HL-60/S4 treated with retinoic acid at 250 ng/mL for 4 days and 3 days (cell line): Measurements from ENCODE around the gene LANCL1.

Experiments used
- in situ Hi-C: fragments of 300-500 bp; cut with MboI; formaldehyde crosslinking; loops from 2 replicates; pipeline ENCODE4 v1.7.0; 2022; ENCODE audit warnings: low sequenced_read_pairs

LANCL1 gene, protein sequence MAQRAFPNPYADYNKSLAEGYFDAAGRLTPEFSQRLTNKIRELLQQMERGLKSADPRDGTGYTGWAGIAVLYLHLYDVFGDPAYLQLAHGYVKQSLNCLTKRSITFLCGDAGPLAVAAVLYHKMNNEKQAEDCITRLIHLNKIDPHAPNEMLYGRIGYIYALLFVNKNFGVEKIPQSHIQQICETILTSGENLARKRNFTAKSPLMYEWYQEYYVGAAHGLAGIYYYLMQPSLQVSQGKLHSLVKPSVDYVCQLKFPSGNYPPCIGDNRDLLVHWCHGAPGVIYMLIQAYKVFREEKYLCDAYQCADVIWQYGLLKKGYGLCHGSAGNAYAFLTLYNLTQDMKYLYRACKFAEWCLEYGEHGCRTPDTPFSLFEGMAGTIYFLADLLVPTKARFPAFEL

DNA sequence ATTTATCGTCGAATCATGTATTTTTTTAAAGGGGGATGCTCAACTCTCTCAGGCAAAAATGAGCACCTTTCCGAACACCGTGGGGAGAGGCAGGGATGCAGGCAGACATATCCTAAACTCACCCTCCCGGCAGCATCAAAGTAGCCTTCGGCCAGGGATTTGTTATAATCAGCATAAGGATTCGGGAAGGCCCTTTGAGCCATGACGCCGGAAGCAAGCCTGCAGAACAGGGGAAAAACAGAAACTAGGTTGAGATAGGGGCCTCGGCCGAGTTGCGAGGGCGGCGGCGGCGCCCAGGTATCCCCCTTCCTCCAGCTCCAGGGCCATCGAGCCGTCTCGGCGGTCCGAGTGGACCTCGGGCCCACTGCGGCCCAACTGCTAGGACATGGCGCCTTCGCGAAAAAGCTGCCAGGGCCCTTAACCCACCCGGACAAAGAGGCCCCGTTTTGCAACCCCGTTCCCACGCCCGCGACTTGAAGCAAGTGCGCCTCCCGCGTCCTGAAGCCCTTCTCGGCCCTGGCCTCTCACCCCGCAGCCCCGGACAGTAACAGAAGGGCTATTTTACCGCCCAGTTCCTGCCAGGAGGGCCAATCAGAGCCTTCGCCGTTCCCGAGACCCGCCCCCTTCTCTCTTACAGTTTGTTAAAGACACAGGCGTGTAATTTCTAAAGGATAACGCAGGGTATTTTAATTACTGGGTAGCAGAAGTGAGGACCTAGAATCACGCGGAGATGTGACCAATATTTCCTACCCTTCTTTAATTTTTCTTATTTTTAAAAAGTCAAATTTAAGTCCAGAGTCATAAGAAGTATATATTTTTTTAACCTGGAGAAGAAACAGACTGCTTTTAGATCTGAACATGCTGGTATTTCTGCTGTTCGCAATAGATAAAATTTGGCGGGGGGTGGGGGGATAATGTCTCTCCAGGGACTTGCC, at the start of gene LANCL1:
LANCL1 (minus strand) TSS at position 566 of the 935 bp plus-strand sequence; CDS start at position 203, 363 bp downstream.
- in situ Hi-C loops, result no loop called here

GRCh38 chr2:210524533-210524932, 48.0 kb upstream of the LANCL1 start:
- in situ Hi-C loops, result no loop called here

DNA sequence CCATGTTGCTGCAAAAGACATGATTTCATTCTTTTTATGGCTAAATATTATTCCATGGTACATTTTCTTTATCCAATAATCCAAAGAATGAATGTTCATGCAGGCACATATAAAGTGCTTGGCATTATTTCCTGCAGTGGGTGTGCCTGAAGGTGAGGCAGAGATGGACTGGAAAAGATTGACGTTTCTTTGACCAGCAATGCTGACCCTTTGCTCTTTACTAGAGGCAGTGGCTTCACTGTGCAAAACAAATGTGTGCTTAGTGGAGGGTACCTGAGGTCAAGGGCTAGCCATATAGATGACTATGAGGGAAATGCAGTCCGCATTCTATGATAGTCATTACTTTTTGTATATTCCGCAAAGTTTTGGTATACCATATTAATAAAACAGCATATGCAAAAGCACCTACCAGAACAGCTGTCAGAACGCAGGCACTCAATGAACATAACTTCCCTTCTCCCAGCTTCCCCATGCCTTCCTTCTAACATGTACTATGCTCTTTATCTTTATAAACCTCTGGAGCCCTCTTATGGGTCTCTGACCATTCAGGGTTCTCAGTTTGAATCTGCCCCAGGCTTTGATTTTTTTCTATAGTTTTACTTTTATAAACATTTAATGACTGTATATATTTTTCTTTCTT, 47.2 kb upstream of the LANCL1 start:
- in situ Hi-C loops, result no loop called here

DNA sequence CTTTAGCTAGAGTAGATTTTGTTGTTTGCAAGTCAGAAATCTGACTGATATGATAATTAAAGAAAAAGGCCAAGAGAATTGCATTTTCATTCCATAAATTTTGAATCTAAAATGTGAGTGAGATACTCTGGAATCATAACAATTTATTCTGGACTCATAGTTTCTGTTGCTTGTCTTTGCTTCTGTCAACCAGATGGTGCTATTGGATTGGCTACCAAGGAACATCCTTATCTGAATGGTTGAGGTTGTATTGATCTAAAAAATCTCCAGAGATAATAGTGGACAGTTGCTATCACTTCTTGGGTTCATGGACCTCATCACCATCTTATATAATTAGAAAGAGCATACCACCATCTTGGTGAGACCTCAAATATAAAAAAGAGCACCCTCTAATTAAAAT, 45.8 kb upstream of the LANCL1 start:
- in situ Hi-C loops, result no loop called here

GRCh38 chr2:210519594-210519993, 43.0 kb upstream of the LANCL1 start:
- in situ Hi-C loops, result no loop called here

- in situ Hi-C loops, result no loop called here
Measured at GRCh38 chr2:210517264-210517663, 40.7 kb upstream of the LANCL1 start.

DNA sequence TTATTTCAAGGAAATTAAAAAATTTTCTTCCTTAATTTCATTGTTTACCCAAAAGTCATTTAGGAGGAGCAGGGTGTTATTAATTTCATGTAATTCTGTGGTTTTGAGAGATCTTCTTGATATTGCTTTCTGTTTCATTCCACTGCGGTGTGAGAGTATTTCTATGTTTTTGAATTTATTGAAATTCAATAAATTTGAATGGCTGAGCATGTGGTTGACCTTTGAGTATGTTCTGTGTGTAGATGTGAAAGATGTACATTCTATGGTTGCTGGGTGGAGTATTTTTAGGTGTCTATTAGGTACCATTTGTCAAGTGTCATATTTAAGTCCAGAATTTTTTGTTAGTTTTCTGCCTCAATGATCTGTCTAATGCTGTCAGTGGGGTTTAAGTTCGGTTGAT, 39.4 kb upstream of the LANCL1 start:
- in situ Hi-C loops, result no loop called here

- in situ Hi-C loops, result no loop called here
Measured at GRCh38 chr2:210503725-210504191, 27.2 kb upstream of the LANCL1 start.

GRCh38 chr2:210503001-210503623, 26.6 kb upstream of the LANCL1 start:
- in situ Hi-C loops, result no loop called here

DNA sequence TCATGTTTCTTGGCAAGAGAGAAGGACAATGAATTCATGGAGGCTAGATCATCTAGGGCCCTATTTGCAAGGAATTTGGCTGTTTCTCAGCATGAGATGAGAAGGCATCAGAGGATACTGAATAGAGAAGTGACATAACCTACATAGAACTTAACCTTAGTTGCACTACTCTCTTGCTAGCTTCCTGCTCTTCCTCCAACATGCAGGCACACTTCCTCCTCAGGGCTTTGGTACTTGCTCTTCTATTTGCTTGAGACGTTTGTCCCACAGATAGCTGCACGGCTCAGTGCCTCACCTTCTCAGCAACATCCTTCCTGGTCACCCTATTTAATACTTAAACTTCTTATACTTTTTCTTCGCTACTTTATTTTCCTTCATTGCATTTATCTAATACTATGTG, 20.0 kb upstream of the LANCL1 start:
- in situ Hi-C loops, result no loop called here

GRCh38 chr2:210493528-210493927, 17.0 kb upstream of the LANCL1 start:
- in situ Hi-C loops, result no loop called here

- in situ Hi-C loops, result no loop called here
Measured at GRCh38 chr2:210481601-210482175, 5.1 kb upstream of the LANCL1 start.

DNA sequence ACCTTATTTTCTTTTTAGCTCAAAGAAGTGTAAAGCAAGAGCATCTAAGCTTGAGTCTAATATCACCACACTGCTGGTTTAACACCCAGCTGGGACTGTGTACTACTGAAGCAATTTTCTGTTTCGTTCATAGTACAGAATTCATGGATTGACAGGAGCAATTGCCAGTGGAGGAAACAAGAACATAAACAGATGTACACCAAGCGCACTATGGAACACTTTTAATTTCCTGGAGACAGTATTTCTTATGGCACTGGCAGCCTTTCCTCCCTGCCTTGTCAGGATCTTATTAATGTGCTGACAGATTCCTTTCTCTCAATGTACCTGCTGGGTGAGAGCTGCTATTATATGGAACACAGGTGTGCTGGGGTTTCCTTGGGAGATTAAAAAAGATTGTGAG, 4.2 kb upstream of the LANCL1 start:
- in situ Hi-C loops, result no loop called here

DNA sequence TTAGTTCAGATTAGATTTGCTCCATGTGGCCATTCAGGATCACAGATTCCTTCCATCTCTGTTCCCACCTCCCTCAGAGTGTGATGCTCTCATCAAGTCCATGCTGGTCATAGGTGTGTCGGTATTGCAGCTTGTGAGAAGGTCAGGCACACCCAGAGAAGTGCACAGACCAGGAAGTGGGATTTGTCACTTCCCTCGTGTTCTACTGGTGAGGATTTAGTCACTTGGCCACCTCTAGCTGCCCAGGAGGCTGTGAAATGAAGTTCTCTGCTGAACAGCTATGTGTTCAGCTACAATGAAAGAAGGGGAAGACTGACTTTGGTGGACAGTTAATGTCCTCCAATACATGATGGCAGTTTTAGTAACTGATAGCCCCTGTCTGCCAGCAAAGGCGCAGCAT, 3.5 kb upstream of the LANCL1 start:
- in situ Hi-C loops, result no loop called here

DNA sequence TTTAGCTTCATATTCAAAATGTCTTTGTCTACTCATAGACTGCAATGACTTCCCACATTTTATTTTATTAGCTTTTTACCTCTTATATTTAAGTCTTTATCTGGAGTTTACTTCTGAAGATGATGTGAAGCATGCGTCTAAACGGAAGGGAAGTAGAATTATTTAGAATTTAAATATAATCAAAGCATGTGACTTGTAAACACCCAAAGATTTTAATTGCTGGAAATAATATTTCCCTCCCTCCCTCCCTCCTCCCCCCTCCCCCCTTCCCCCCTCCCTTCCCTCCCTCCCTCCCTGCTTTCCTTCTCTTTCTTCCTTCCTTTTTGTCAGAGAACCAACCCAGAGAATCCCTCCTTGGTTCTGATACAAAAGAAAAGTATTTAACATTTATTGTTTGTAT, 2.1 kb upstream of the LANCL1 start:
- in situ Hi-C loops, result no loop called here

- in situ Hi-C loops, result no loop called here
Measured at GRCh38 chr2:210477496-210477895, 937 bp upstream of the LANCL1 start.

GRCh38 chr2:210475706-210476105, 853 bp downstream of the LANCL1 start:
- in situ Hi-C loops, result no loop called here

DNA sequence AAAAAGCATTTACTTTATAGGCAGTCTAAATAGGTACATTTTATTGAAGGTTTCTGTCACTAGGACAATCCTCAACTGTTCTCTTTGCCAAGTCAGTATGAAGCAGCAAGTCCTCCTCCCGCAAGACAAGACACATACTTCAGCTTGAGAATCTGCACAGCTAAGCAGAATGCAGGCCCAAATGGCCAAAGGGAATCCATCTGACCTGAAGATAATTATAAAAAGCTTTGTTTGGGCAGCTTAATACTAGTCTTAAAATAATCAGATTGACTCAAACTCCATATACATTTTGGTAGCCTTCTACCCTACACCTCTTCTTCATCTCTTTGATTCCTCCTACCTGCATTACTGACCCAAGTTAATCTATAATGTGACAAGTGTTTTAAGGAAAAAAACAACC, 1.8 kb downstream of the LANCL1 start:
- in situ Hi-C loops, result no loop called here

DNA sequence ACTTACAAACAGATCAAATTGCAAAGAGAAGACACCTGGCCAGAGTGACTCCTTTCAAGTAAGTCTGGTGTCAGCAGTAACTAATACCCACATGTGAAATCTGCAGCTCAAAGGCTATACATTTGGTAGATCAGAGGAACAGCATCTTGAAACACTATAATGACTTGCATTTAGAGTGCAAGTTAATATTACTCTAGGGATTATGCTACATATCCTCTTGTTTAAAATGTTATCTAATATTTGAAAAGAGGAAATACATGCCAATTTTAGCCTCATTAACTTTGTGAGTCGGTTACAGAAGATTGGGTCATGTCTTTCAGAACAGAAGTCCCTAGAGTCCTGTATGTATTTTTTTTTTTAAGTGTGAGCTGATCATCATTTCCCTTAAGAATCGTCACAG, 15.2 kb downstream of the LANCL1 start:
- in situ Hi-C loops, result no loop called here
